DMS153 (cell line): ENCODE results near the gene GPS2.

ENCODE experiments used
- DNase-seq: peaks from one replicate; lab custom pipeline; 2025; lab: John Stamatoyannopoulos, UW

GPS2 gene

DNA sequence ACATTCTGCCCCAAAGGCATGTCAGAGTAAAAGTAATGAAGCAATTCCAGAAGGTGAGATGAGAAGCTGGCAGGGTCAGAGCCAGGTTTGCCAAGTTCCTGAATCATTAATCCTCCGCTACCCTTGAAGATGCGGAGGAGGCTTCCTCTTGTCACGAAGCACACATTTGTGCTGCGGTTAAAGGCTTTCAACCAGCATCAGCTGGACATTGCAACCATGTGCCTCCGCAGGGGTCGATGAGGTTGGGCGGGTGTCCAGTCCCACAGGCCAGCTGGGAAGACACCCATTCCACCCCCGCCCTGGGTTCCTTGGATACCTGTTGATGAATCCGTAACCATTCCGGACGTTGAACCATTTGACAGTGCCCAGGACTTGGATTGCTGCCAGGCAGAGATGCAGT lies 22.0 kb downstream of the GPS2 start:
- DNase-seq = no peak

DNA sequence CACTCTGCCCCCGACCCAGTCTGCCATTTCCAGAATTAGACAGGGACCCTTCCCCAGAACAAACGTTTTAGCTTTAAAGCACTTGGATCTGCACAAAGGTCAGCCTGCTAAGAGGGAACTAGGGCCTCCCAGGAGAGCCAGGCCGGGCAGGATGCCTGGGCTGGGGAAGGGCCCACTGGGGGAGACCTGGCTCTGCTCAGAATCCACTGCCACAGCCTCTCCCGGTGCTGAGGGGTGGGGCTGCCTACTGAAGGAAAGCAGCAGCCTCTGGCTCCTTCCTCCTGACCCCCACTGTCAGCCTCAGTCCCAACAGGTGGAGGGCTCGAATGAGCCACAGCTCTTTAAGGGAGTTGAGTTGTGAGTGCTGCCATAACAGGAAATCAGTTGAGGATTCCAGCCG lies 22.4 kb downstream of the GPS2 start:
- DNase-seq = no peak

DNA sequence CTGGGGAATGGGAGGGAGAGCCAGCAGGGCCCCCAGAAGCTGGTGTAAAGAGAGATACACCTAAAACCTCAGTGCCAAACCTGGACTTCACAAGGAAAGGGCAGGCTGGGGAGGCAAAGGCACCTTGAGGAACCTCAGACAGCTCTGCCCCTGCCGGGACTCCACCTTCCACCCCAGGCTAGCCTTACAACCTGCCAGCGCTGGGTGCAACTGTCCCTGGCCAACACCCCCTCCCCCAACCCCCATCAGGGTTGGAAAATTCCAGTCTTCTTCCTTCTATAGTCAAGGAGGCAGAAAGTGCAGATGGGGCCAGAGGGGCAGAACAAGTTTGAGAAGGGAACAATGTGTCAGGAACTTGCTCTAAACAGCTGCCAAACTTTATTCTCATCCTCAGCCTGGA lies 23.0 kb downstream of the GPS2 start:
- no peak for DNase-seq

DNA sequence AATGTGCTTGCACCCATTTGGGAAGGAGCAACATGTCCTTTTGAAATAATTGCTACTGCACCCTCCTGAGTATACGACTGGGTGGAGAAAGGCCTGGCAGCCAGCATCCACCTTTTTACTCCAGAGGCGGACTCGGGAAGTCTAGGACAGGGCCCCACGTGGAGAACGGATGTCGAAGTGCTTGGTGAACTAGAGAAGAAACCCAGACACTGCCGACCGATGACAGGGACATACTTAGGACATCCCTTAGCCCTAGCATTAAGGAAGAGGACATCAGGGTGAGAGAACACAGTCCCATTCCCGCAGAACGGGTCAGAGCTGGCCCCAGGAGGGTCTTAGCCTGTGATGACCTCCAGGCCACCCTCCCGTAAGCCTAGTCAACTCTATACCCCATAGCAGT lies 24.5 kb downstream of the GPS2 start:
- no peak for DNase-seq

DNA sequence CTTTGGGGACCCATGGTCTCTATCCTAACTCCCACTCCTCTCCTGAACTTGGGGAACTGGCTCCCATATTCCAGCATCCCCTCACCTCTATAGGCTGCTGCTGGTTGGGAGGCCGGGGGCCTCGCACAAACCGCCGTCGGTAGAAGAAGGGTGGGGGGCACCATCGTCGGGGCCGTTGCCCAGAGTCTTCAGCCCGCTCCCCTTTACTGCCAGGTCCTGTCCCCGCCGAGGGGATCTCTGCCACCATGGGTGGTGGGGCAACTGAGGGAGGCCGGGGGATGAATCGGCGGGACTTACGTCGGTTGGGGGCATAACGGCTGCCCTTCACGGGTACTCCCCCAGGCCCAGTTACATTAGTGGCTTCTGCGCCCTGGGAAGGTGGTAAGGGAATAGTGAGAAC lies 25.0 kb downstream of the GPS2 start:
- DNase-seq = no peak

DNA sequence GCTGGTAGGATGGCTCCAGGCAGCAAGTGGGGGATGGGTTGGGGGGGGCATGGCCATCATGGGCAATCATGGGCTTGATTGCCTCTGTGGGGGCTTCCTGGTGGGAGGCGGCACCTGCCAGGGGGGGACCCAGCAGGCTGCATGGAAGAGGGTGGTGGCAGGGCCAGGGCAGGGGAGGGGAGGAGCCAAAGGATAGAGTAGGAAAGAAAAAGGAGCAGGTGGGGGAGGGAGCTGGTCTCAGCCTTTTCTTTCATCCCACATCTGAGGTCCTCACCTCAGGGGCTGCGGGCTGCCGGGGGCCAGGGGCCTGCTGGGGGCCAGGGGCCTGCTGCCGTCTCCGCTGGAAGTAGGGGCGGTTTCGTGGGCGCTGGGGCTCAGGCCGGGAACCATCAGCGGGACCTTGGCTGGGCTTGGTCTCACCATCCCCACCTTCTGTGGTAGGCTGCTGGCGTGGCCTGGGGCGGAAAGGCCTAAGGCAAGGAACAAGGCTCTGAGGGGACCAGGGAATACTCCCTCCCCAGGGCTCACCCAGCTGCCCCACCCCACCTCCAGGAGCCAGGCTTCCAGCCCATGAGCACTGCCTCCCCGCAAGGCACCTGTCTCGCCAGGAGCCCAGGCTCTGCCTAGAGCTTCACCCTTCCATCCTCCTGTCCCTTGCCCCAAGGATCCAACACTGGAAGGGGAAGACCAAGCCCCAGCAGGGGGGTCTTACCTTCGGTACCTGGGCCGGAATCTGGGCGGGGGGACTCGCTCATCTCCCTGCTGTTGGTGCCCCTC lies 25.7 kb downstream of the GPS2 start:
- no peak for DNase-seq

DNA sequence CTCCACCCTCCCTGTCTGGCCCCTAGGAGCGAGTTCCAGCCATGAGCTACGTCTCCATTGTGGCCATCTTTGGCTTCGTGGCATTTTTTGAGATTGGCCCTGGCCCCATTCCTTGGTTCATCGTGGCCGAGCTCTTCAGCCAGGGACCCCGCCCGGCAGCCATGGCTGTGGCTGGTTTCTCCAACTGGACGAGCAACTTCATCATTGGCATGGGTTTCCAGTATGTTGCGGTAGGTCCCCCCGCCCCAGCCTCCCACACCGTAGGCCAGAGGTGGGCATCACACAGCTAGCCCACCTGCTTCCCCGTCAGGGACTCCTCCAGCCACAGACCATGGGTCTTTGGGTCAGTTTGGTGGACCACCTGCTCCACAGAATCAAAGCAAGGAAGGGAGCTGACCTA lies 29.5 kb downstream of the GPS2 start:
- DNase-seq = no peak

DNA sequence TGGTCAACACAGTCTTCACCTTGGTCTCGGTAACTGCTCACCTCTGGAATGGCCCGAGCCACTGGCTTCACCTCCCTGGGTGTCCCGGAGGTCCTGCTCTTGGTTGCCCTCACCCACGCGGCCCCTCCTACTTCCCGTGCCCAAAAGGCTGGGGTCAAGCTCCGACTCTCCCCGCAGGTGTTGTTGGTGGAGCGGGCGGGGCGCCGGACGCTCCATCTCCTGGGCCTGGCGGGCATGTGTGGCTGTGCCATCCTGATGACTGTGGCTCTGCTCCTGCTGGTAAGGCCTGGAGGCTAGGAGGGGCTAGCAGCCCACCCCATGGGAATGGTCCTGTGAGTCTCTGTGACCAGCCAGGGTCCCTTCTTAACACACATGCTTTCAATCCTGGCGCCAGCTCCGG lies 30.2 kb downstream of the GPS2 start:
- DNase-seq = no peak

DNA sequence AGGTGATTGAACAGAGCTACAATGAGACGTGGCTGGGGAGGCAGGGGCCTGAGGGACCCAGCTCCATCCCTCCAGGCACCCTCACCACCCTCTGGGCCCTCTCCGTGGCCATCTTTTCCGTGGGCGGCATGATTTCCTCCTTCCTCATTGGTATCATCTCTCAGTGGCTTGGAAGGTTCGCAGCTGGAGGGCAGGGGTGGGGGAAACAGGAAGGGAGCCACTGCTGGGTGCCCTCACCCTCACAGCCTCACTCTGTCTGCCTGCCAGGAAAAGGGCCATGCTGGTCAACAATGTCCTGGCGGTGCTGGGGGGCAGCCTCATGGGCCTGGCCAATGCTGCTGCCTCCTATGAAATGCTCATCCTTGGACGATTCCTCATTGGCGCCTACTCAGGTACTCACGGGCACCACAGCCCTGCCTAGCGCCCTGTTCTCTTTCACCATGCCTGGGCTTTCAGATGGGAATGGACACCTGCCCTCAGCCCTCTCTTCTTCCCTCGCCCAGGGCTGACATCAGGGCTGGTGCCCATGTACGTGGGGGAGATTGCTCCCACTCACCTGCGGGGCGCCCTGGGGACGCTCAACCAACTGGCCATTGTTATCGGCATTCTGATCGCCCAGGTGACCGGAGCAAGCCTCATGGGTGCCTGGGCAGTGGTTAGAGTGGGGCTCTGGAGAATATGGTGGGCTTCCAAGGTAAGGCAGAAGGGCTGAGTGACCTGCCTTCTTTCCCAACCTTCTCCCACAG lies 31.5 kb downstream of the GPS2 start:
- no peak for DNase-seq

DNA sequence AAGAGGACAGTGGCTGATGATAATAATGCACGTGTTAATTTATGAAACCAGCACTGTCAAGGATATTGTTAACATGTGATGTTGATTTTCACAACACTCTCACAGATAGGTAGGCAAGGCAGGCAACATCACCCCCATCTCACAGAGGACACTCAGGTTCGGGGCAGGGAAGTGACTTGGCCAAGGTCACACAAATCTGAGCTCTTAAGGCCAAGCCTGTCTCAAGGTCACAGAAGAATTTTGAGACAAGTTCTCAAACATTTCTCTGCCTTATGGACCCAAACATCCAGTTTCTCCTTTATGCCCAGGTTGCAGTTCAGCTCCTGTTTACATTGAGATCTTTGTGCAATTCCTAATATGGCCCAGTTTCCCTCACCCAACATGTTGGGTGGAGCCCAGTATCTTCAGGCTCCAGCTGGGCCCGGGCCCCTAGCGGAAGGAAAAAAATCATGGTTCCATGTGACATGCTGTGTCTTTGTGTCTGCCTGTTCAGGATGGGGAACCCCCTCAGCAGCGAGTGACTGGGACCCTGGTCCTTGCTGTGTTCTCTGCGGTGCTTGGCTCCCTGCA lies 32.3 kb downstream of the GPS2 start:
- DNase-seq = no peak

DNA sequence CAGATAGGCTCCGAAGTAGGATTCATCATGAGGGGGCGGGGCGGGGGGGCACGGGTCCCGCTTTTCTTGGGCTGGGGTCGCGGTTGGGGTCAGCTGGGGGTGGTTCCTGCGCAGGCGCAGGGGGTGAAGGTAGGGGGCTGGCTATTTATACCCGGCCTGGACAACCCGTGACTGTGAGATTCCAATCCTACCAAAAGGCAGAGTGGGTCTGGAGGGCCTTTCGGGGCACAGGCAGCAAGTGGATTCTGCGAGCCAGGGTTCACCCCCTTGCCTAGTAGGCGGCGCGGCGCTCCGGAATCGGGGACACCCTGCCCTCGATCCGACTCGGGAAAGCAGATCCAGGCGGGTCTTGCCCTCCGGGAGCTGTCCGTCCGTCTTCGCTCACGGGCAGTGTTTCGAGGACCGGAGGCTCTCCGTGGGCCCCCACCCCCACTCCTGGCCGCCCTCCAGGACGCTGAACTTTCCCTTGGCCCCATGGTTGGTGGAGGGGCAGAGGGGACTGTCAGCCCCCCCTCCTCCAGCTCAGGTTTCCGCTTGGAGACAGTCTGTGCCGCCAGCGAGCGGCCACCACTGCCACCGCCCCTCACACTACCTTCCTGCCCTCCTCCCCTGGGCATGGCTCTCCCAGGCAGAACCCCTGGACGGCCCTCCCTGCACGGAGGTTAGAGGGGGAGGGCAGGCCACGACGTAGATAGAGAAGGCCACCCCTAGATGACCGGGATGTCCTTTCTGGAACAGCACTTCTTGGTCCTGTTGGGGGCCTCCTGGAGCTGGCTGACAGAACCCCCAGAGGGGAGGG lies 33.0 kb downstream of the GPS2 start:
- no peak for DNase-seq

DNA sequence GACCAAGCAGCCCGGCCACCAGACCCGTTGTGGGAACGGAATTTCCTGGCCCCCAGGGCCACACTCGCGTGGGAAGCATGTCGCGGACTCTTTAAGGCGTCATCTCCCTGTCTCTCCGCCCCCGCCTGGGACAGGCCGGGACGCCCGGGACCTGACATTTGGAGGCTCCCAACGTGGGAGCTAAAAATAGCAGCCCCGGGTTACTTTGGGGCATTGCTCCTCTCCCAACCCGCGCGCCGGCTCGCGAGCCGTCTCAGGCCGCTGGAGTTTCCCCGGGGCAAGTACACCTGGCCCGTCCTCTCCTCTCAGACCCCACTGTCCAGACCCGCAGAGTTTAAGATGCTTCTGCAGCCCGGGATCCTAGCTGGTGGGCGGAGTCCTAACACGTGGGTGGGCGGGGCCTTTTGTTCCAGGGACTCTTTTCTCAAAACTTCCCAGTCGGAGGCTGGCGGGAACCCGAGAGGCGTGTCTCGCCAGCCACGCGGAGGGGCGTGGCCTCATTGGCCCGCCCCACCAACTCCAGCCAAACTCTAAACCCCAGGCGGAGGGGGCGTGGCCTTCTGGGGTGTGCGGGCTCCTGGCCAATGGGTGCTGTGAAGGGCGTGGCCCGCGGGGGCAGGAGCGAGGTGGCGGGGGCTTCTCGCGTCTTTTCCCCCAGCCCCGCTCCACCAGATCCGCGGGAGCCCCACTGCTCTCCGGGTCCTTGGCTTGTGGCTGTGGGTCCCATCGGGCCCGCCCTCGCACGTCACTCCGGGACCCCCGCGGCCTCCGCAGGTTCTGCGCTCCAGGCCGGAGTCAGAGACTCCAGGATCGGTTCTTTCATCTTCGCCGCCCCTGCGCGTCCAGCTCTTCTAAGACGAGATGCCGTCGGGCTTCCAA lies 33.8 kb downstream of the GPS2 start, which contains the start of gene SLC2A4:
TSS of gene SLC2A4 (plus strand) at position 645 of the 879 bp plus-strand sequence. CDS start at position 862, 217 bp downstream.
- DNase-seq = peak; percentile 64

DNA sequence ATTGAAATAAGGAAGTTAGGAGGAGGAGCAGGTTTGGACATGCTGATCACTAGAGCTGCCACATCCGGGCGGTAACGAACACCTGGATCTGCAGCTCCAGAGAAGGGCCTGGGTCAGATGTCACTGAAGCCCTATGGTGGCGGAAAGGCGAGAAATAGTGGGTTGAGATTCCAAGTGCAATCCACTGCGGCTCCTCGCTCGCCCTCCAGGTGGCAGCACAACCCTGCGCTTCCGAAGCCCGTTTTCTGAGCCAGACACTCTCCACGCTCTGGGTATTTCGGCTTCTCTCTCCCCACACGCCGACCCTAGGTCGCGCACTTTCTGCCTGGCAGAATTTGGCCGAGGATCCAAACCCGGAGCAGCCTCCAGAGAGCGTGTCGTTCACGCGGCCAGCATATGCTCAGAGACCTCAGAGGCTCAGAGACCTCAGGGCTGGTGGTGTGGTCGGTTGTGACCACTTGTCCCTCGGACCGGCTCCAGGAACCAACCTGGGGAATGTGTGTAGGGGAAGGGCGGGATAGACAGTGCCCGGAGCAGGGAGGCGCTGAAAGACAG lies 34.6 kb downstream of the GPS2 start:
- DNase-seq = peak; percentile 81

DNA sequence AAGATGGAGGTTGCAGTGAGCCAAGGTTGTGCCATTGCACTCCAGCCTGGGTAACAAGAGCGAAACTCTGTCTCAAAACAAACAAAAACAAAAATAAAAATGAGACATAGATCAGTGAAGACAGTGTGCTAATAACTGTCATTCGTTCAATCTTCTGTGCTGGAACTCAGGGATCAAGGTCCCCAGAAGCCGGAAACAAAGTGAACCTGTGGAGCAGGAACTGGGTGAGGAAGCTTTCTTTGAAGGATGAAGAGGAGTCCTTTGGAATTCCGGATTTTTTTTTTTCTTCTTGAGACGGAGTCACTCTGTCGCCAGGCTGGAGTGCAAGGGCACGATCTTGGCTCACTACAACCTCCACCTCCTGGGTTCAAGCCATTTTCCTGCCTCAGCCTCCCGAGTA lies 35.7 kb downstream of the GPS2 start:
- DNase-seq = no peak

DNA sequence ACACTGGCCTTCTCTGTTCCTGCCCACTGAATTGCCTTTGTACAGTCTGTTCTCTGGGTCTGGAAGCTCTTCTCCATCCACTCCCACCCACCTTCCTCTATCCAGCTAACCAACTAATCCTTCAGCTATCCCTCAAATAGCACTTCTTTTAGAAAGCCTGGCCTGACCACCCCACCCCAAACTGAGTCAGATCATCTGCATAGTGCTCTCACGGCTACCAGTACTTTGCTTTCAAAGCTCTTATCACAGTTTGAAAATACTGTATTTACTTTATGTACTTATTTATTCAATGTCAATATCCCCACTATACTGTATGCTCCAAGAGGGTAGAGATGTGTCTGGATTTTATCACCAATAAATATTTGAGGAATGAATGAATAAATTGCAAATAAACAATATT lies 48.4 kb downstream of the GPS2 start:
- no peak for DNase-seq

DNA sequence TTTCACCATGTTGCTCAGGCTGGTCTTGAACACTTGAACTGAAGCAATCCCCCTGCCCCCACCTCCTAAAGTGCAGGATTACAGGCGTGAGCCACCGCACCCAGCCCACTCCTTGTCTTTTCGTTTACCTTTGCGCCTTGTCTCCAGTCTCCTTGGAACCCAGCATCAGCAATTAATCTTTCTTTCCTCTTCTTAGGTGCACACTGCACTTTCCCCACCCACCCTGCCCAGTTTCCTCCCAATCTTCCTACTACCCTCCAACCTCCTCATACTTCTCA lies 51.4 kb downstream of the GPS2 start:
- DNase-seq = no peak

DNA sequence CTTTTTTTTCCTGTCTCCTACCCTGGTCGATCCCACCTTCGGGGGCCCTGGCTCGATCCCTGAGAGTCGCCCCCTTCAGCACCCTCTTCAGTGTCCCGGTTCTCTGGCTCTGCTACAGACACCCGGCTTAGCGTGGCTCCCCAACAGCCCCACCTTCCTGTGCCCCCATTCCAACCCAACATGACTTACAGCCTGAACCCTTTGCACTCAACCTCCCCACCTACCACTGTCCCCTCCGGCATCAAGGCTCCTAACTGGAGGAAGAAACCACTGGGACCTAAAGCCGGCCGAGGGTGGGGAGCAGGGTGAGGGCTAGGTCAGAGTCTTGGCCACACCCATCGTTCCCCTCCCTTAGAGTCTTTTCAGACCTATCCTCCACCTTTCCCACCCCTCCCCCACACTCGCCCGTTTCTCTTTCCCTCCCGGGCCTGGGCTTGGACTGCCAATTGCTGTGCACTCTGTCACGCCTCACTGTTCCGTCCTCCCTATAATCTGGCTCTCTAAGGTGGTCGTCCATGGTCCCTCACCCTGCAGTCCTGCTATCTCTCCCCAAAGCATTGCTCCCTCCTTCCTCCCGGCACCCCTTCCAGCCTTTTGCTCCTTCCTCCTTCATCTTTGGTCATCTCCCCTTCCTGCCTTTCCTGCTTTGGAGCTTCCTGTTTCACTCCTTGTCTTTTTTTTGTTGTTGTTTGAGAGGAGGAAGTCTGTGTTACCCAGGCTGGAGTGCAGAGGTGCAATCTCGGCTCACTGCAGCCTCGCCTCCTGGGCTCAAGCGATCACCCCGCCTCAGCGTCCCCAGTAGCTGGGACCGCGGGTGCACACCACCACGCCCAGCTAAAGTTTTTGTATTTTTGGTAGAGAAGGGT lies 52.0 kb downstream of the GPS2 start:
- DNase-seq = no peak
